Forelimb muscle (tissue), 1 donor: ENCODE measurements around the gene ACTR10. TPM values are rescaled to one million over a fixed set of nuclear protein-coding genes. Genes with fewer than 3 reads are reported as not detected.
A peak's percentile ranks its signal among the peaks of the same experiment; 100 is the strongest.
"Not testable (repeated sequence)": the region's sequence is repeated elsewhere in the genome, so short reads cannot be mapped to it uniquely, and the experiment has no call there.

ENCODE experiments used
- DNase-seq: peaks from one replicate; pipeline ENCODE4 v3.0.0-alpha.2; 2013; ENCODE audit warnings: low read depth
- polyA plus RNA-seq: library from polyadenylated mRNA; unstranded; fragments of 120-200 nt; gene quantifications from one replicate; pipeline ENCODE4 v1.2.1, GENCODE V29; 2013; ENCODE audit not compliant: insufficient read length

The ACTR10 gene
- polyA plus RNA-seq, 1 donor, result 66.4 TPM

DNA sequence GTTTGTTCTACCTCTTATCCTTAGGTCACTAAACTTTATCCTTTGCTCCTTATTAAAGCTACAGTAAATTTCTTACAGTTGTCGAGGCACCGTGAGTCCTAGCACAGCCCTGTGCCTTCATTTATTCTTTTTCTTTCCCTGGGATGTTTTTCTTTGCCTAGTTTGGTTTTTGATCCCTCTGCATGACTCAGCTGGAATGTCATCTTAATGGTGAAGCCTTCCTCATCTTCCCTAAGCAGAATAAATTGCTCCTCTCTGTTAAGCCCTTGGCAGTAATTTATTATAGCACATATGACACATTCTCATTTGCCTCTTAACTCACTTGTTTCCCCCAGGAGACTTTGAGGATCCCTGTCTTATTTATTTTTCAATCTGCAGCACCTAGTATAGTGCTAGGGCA lies 16.6 kb downstream of the ACTR10 start:
- no peak for DNase-seq

GRCh38 chr14:58227096-58227819 lies 27.3 kb downstream of the ACTR10 start:
- DNase-seq, result no peak

- DNase-seq, result no peak
Observed at GRCh38 chr14:58238252-58239243, 38.6 kb downstream of the ACTR10 start.

DNA sequence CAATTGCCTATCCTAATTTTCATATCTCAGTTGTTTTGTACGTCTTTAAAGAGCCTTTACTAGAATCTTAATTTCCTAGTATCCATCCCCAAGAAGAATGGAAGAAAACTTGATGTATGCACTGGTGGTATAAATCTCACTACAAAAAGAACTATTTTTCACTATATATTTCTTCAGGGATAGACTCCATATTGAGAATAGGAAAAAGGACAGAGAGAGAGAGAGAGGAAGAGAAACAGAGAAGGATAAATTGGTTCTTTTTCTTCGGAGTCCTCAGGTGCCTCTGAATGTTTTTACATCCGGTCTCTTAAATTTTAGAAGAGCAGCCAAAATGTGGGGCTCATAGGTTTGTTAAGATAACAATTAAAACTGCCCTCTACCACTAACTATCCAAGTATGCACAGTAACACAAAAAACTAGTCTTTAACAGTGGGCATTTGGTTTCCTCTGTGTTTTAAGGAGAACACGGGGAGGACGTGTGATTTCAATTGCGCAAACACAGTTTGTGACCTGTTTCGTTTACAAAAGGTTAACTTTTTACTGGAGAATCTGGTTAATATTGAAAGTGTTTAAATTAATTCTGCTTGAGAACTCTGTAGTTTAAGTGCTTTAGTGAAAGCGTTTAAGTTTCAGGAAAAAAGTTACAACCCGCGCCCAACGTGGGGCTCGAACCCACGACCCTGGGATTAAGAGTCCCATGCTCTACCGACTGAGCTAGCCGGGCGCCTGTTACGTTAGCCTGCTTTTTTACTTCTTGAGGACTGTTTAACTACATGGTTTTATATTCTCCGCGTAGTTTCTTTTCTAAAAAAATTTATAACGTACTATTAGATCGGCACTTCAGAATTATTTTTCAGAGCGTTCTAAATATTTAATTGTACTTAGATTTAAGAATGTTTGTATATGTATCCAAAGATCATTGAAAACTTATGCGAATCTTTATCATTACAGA lies 39.6 kb downstream of the ACTR10 start:
- DNase-seq, result no peak

GRCh38 chr14:58243790-58244555 lies 44.0 kb downstream of the ACTR10 start:
- DNase-seq, result no peak

DNA sequence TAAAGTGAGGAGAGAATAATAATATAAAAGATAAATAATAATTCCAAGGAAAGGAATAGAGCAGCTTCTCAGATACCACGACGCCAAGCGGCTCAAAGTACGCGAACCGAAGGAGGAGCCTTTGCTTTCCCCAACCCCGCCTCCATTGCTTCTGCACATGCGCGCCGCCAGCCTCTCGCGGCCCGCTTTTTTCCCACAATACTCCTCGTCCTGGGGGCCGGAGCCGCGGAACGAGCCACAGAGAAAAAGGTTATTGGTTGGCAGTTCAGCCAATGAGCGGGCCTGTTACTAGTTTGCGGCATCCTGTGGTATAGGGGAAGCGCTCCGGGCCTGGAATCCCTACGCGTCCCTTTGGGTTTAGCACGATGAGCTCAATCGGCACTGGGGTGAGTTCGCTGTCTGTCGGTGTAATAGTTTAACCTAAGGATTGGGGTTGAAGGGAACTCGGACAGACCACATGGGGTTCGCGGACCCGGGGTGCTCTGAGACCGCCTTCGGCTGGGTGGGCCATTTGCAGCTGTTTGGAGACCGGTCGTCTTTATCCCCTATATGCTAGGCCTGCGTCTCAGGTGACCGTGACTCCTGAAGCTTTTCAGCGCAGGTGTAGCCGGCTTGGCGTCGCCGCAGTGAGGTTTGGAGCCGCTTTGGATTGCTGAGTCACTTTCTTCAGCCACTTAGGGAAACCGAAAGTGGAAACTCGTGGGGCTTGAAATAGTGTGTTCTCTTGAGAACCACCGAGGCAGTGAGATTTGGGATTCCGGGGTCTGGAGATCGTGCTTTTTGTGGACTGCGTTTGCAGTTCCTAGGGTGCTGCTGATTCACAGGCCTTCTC lies 44.8 kb downstream of the ACTR10 start, which contains the start of gene PSMA3:
Gene PSMA3, plus strand, starts transcription at position 288 of the 832 bp plus-strand sequence. Its CDS starts 78 bp downstream, at position 366.
- DNase-seq, result peak; percentile 94

DNA sequence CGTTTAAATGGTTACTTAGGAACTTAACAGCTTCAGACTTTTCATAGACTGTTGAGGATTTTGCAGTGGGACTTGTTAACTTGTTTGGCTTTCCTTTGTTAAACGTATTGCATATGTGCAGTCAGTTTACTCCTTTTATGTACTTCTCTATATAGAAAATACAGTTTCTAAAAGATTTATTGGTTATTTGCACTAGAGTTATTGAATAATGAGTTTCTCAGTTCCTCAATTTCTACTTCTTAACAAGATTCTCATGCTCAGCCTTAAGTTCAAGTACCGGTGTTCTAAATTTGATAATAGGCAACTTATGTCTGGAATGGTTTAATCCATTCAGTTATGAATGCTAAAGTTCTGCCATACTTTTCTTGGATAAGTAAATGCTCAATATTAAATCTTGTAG lies 45.6 kb downstream of the ACTR10 start:
- DNase-seq, result no peak

DNA sequence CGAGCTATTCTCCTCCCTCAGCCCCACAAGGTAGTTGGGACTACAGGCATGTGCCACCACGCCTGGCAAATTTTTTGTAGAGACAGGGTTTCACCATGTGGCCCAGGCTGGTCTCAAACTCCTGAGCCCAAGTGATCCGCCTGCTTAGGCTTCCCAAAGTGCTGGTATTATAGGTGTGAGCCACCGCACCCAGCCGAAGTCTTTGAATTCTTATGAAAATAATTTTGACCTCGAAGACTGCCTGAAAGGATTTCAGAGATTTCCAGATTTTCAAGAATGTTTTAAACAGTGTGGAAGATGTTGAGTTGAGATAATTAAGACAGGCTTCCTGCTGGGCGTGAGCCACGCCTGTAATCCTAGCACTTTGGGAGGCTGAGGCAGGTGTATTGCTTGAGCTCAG lies 49.7 kb downstream of the ACTR10 start:
- DNase-seq, result no peak

GRCh38 chr14:58258156-58258555 lies 58.2 kb downstream of the ACTR10 start:
- no peak for DNase-seq

- not testable (repeated sequence) for DNase-seq
Observed at GRCh38 chr14:58262005-58262404, 62.1 kb downstream of the ACTR10 start.

- DNase-seq, result no peak
Observed at GRCh38 chr14:58265401-58265800, 65.5 kb downstream of the ACTR10 start.

- DNase-seq, result no peak
Observed at GRCh38 chr14:58270628-58271027, 70.7 kb downstream of the ACTR10 start.

GRCh38 chr14:58272588-58273372 lies 72.8 kb downstream of the ACTR10 start:
- DNase-seq, result no peak

GRCh38 chr14:58274881-58275280 lies 74.9 kb downstream of the ACTR10 start:
- DNase-seq, result no peak

- no peak for DNase-seq
Observed at GRCh38 chr14:58275527-58276190, 75.7 kb downstream of the ACTR10 start.

DNA sequence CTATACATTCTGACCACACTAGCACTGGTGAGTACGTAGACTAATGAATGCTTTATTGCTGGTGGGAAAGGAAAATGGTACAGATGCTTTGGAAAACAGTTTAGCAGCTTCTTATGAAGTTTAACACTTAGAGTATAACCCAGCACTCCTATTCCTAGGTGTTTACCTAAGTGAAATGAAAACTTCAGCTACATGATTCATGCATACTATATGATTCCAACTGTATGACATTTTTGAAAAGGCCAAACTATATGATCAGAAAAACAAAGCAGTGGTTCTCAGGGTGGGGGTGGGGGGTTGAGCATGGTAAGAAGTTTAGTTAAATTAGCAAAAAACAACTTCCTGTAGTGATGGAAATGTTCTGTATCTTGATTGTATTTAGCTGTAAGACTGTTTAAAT lies 76.3 kb downstream of the ACTR10 start:
- DNase-seq, result no peak

- DNase-seq, result no peak
Observed at GRCh38 chr14:58278177-58278576, 78.2 kb downstream of the ACTR10 start.
